Gastroesophageal sphincter (tissue), 3 donors: ENCODE data around the gene FSIP2.

ENCODE experiments used
- POLR2A ChIP-seq, 2 donors: fragments of 450-650 bp; IDR thresholded peaks; one replicate each; pipeline ENCODE4 v1.6.1; 2017; ENCODE audit warnings: antibody characterized with exemption in 2 of 2, mild to moderate bottlenecking in 2 of 2, moderate library complexity in 1 of 2
- POLR2AphosphoS5 ChIP-seq: sonication (generic); formaldehyde crosslinking; IDR thresholded peaks from one replicate; pipeline ENCODE4 v1.6.1; 2017; ENCODE audit warnings: antibody characterized with exemption
- TF ChIP-seq, protein P1 (sequence below), 4 experiments: fragments of 200-600 bp in 2 of 4; fragments of 450-650 bp in 2 of 4; sonication (generic) in 1 of 4; IDR thresholded peaks; one replicate each; pipeline ENCODE4 v1.5.1; 2017 to 2019; ENCODE audit warnings: antibody characterized with exemption in 4 of 4, mild to moderate bottlenecking in 2 of 4, moderate library complexity in 2 of 4

DNA sequence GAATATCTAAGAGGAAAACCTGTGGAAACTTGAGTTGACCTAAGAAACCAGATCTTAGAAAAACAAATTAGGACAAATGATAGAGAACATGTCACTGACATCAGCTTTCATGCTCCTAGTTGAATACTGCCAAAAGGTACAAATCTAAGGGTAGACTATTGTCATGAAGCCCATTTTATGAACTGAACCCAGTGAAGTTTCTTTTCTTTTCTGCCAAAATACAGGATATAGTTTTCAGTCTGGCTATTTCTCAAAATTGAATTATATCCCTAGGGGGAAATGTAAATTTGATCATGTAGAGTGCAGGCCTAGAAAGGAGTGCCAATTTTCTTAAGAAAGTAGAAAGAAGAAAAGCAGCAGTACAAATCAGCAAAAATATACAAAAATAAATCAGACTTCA is 46.6 kb downstream of the FSIP2 start:
- TF ChIP-seq POLR2AphosphoS5 (no peak), POLR2A (IDR thresholded peaks at IDR 0.05) (no peak)
- TF ChIP-seq, protein P1, sequence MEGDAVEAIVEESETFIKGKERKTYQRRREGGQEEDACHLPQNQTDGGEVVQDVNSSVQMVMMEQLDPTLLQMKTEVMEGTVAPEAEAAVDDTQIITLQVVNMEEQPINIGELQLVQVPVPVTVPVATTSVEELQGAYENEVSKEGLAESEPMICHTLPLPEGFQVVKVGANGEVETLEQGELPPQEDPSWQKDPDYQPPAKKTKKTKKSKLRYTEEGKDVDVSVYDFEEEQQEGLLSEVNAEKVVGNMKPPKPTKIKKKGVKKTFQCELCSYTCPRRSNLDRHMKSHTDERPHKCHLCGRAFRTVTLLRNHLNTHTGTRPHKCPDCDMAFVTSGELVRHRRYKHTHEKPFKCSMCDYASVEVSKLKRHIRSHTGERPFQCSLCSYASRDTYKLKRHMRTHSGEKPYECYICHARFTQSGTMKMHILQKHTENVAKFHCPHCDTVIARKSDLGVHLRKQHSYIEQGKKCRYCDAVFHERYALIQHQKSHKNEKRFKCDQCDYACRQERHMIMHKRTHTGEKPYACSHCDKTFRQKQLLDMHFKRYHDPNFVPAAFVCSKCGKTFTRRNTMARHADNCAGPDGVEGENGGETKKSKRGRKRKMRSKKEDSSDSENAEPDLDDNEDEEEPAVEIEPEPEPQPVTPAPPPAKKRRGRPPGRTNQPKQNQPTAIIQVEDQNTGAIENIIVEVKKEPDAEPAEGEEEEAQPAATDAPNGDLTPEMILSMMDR (IDR thresholded peaks at IDR 0.05), result no peak
